Measurements from ENCODE around the gene LCNL1. TPM values are rescaled to one million over a fixed set of nuclear protein-coding genes. Genes with fewer than 3 reads are reported as not detected.
"Not testable (repeated sequence)": the region's sequence is repeated elsewhere in the genome, so short reads cannot be mapped to it uniquely, and the experiment has no call there.

LCNL1 gene
- total RNA-seq, 2 experiments from 2014 or later = 0.33 to 0.48 TPM

DNA sequence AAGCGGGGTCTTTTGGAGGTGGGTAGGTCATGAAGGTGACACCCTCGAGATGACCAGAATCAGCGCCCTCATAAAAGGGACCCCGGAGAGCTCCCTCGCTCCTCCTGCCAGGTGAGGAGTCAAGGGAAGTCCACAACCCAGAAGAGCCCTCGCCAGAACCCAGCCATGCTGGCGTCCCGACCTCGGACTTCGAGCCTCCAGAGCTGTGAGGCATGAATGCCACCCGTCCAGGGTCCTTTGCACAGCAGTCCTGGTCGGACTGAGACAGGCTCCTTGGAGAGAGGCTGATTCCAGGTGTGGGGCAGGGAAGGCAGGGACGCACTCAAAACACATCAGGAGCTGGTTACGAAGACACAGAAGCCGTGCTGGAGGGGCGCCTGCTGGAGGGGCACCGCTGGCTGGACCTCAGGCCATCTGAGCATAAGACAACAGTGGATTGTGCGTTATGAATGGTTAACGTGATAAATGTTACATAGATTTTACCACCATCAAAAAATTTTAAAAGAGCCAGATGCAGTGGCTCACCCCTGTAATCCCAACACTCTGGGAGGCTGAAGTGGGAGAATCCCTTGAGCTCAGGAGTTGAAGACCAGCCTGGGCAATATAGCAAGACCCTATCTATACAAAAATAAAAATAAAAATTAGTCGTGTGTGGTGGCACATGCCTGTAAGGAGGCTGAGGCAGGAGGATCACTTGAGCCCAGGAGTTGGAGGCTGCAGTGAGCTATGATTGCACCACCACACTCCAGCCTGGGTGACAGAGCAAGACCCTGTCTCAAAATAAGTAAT, 19.3 kb downstream of the LCNL1 start:
- Mint-ChIP-seq H3K4me3 (no peak overlapping the region), H3K9me3 (no peaks in the 10 kb centered on the region), H3K27ac (no peak overlapping the region), H3K36me3 (no peaks in the 10 kb centered on the region), H3K27me3 (peaks cover 12% of the 10 kb centered on the region), H3K4me1 (peaks cover 29% of the 10 kb centered on the region)
- ATAC-seq (ENCODE audit: low read depth) (no peak), DNase-seq (no peak)
- POLR2A ChIA-PET = no interaction called here

- Mint-ChIP-seq H3K4me1 (peaks cover 27% of the 10 kb centered on the region), H3K27me3 (peaks cover 12% of the 10 kb centered on the region), H3K27ac (no peak overlapping the region), H3K4me3 (no peak overlapping the region), H3K36me3 (no peaks in the 10 kb centered on the region), H3K9me3 (no peaks in the 10 kb centered on the region)
- POLR2A ChIA-PET = no interaction called here
- ATAC-seq (ENCODE audit: low read depth) (no peak), DNase-seq (no peak)
These were observed 19.9 kb downstream of the LCNL1 start for GRCh38 chr9:137002646-137003041.

- peaks cover 15% of the 10 kb centered on the region for H3K4me1 Mint-ChIP-seq
- not testable (repeated sequence) for DNase-seq; ATAC-seq (ENCODE audit: low read depth); H3K9me3 Mint-ChIP-seq; H3K27ac Mint-ChIP-seq; H3K4me3 Mint-ChIP-seq; H3K36me3 Mint-ChIP-seq
- POLR2A ChIA-PET = interaction anchor here (1.5 kb wide), 1 partner anchor 31 kb away, joined by 3 read pairs; no protein-coding TSS in a partner anchor
- H3K27me3 Mint-ChIP-seq = peaks cover 12% of the 10 kb centered on the region
These were observed 21.5 kb downstream of the LCNL1 start for GRCh38 chr9:137004285-137004684.

DNA sequence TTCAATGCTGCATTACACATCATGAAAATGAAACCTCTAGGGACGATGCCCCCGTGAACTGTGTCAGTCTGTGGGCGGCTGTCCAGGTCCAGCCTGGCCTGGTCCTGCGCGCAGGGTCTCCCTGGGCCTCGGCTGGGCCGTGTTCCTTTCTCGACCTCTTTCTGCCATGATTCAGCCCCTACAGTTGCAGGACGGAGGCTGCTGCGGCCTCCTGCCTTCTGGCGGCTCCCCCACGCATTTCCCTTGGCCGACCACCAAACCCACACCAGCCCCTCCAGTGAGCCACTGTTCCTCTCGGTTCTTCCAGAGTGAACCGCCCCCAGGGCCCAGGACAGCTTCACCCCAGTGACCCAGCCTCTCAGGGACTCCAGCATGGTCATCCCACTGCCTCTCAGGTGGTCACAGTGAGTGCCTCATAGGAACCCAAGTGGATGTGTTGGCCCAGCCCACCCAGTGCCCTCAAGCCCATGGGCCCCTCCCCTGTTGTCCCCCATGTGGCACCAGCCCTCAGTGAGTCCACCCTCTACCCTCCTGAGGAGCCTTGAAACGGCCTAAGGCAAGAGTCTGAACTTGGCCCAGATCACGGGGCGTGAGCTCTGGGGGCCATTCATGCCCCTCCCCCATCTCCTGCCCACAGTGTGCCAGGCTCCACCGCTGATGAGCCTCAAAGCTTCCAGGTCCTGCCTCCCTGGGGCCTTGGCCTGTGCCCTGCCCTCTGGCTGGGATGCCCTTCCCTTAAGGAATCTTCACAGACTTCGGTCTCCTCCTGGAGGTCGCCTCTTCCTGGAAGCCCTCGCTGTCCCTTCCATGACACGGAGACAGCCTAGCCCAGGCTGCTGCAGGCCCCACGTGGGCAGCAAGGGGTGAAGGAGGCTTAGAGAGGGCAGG, 23.6 kb downstream of the LCNL1 start:
- Mint-ChIP-seq H3K4me3 (no peak overlapping the region), H3K27me3 (peaks cover 10% of the 10 kb centered on the region), H3K36me3 (no peaks in the 10 kb centered on the region), H3K4me1 (peaks cover 5% of the 10 kb centered on the region), H3K9me3 (no peaks in the 10 kb centered on the region), H3K27ac (no peak overlapping the region)
- ATAC-seq (ENCODE audit: low read depth) = no peak
- DNase-seq = no peak
- POLR2A ChIA-PET = interaction anchor here (1.5 kb wide), 1 partner anchor 29 kb away, joined by 3 read pairs; no protein-coding TSS in a partner anchor

DNA sequence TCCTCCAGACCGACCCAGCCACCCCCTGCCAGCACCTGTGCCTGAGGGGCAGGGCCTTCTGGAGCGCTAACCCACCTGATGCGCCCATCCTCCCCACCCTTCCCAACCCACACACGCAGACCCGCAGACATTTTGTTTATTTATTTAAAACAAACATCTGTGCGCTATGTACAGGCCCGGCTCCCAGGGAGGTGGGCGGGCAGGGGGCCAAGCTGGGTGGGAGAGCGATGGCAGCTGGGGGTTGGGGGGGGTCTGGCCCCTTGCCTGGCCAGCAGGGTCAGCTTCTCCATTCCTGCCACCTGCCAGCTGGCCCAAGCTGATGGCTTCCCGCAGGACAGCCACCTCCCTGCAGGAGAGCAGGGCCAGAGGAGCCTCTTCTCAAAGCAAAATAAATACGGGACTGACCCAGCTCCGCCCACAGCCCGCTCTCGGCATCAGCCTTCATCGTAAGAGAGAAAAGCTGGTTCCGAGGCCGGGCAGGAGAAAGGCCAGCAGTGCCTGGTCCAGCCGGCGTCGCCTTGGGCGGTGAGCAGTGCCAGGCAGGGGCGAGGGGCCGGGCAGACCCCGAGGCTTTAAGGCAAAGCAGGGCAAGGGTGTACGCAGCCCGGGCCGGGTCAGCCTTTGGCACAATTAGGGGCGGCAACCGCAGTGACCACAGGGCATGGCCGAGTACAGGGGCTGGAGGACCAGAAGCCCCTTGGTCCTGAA, 24.5 kb downstream of the LCNL1 start:
- no peak for DNase-seq
- Mint-ChIP-seq H3K27ac (no peak overlapping the region), H3K9me3 (no peaks in the 10 kb centered on the region), H3K27me3 (peaks cover 6% of the 10 kb centered on the region), H3K36me3 (no peaks in the 10 kb centered on the region), H3K4me3 (no peak overlapping the region), H3K4me1 (peaks cover 5% of the 10 kb centered on the region)
- POLR2A ChIA-PET = no interaction called here
- ATAC-seq (ENCODE audit: low read depth) = no peak

DNA sequence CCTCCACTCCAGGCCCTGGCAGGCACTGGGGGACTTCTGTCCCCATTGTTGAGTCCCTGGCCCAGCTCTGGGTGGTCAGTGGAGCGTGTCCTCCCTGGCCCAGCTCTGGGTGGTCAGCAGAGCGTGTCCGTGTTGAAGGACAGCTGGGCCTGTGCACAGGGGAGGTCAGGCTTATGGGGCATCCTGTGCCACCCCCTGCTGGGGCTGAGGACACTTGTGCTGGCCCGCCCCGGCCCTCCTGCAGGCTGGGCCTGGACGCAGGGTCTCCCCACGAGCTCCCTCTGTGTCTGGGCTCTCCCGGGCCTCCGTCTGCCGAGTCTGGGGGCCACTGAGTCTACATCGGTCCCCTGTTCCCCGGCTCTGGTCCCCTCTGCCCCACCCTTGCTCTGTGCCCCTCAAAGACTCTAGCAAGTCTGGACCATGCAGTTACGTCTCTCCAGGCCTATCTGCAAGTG, 25.1 kb downstream of the LCNL1 start:
- Mint-ChIP-seq H3K4me1 (peaks cover 5% of the 10 kb centered on the region), H3K27me3 (peaks cover 2% of the 10 kb centered on the region), H3K4me3 (no peak overlapping the region), H3K9me3 (no peaks in the 10 kb centered on the region), H3K36me3 (no peaks in the 10 kb centered on the region), H3K27ac (no peak overlapping the region)
- DNase-seq = no peak
- POLR2A ChIA-PET = no interaction called here
- ATAC-seq (ENCODE audit: low read depth) = no peak

DNA sequence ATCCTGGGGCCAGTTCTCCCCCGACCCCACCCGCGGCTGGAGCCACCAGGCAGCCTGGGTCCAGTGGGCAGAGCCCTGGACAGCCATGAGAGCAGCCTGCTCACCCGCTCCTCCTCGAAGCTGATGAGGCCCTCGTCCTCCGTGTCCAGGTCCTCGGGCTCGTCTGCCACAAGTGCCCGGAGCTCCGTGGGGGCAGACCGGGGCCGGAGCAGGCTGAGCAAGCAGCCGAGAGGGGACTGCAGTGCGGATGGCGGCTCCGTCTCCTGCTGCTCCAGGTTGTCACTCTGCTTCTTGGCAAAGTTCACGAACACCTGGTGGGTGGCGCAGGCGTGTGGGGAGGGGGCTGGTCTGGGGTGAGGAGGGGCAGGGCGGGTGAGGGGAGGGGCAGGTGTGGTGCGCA, 25.5 kb downstream of the LCNL1 start:
- Mint-ChIP-seq H3K36me3 (no peaks in the 10 kb centered on the region), H3K9me3 (no peaks in the 10 kb centered on the region), H3K27me3 (peaks cover 2% of the 10 kb centered on the region), H3K4me3 (no peak overlapping the region), H3K4me1 (peaks cover 5% of the 10 kb centered on the region), H3K27ac (no peak overlapping the region)
- ATAC-seq (ENCODE audit: low read depth) (no peak), DNase-seq (no peak)
- POLR2A ChIA-PET = no interaction called here

DNA sequence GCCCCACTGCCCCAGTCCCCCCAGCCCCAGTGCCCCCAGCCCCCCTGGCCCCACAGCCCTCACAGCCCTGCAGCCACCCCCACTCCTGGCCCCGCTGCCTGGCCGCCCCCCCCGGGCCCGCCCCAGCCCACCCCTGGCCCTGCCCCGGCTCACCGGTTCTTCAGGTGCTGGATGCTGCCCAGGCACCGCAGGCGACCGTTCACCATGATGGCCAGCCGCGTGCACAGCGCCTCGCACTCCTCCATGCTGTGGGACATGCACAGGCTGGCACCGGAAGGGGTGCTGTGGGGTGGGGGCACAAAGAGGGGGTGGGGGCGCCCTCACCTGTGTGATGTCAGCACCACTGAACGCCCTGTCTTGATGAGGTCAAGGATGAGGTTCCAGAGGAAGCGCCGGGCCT, 26.4 kb downstream of the LCNL1 start:
- Mint-ChIP-seq H3K27me3 (peaks cover 2% of the 10 kb centered on the region), H3K4me3 (no peak overlapping the region), H3K27ac (no peak overlapping the region), H3K36me3 (no peaks in the 10 kb centered on the region), H3K4me1 (peaks cover 5% of the 10 kb centered on the region), H3K9me3 (no peaks in the 10 kb centered on the region)
- DNase-seq (no peak), ATAC-seq (ENCODE audit: low read depth) (no peak)
- POLR2A ChIA-PET = interaction anchor here (0.9 kb wide), 1 partner anchor 9 kb away, joined by 3 read pairs; no protein-coding TSS in a partner anchor

- no peaks in the 10 kb centered on the region for H3K9me3 Mint-ChIP-seq
- H3K27me3 Mint-ChIP-seq = no peaks in the 10 kb centered on the region
- peaks cover 5% of the 10 kb centered on the region for H3K4me1 Mint-ChIP-seq
- no peak overlapping the region for H3K27ac Mint-ChIP-seq
- H3K36me3 Mint-ChIP-seq = no peaks in the 10 kb centered on the region
- POLR2A ChIA-PET = interaction anchor here (0.9 kb wide), 1 partner anchor 10 kb away, joined by 3 read pairs; no protein-coding TSS in a partner anchor
- DNase-seq = no peak
- H3K4me3 Mint-ChIP-seq = no peak overlapping the region
- ATAC-seq (ENCODE audit: low read depth) = no peak
These were observed 27.3 kb downstream of the LCNL1 start for GRCh38 chr9:137009938-137010732.

DNA sequence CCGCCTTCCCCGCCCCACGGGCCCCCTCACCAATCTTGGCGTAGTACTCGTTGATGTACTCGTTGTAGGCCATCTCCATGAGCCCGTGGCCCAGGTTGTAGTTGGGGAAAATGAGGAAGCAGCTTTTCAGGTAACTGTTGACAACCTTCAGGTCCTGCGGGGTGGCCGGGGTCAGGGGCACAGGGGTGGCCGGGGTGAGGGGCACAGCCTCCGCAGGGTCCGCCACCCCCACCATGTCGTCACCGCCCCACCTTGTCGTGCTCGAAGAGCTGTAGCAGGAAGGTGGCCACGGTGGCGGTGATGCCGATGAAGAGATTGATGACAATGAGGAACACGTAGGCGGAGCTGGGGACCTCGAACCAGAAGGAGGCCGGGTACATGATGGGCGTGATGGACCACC, 28.4 kb downstream of the LCNL1 start:
- peaks cover 4% of the 10 kb centered on the region for H3K4me1 Mint-ChIP-seq
- H3K4me3 Mint-ChIP-seq = no peak overlapping the region
- DNase-seq = no peak
- no peaks in the 10 kb centered on the region for H3K36me3 Mint-ChIP-seq
- H3K27me3 Mint-ChIP-seq = no peaks in the 10 kb centered on the region
- POLR2A ChIA-PET = no interaction called here
- no peaks in the 10 kb centered on the region for H3K9me3 Mint-ChIP-seq
- H3K27ac Mint-ChIP-seq = no peak overlapping the region
- ATAC-seq (ENCODE audit: low read depth) = no peak

- no peak overlapping the region for H3K4me3 Mint-ChIP-seq
- DNase-seq = no peak
- ATAC-seq (ENCODE audit: low read depth) = no peak
- H3K36me3 Mint-ChIP-seq = peaks cover 3% of the 10 kb centered on the region
- H3K9me3 Mint-ChIP-seq = no peaks in the 10 kb centered on the region
- H3K4me1 Mint-ChIP-seq = no peaks in the 10 kb centered on the region
- H3K27me3 Mint-ChIP-seq = no peaks in the 10 kb centered on the region
- POLR2A ChIA-PET = no interaction called here
- H3K27ac Mint-ChIP-seq = no peak overlapping the region
These were observed 29.3 kb downstream of the LCNL1 start for GRCh38 chr9:137011907-137012675.
